GM18870 (cell line): ENCODE measurements around the gene PRPSAP2.

Experiments
- ATAC-seq: cut with Tn5 transposase; IDR thresholded peaks from one replicate; pipeline ENCODE4 v1.9.1; 2021; ENCODE audit warnings: moderate library complexity; ENCODE audit not compliant: unreplicated experiment

The PRPSAP2 gene

GRCh38 chr17:18977646-18978045 is 119.7 kb downstream of the PRPSAP2 start:
- ATAC-seq, result no peak

GRCh38 chr17:18978050-18978449 is 120.1 kb downstream of the PRPSAP2 start:
- ATAC-seq, result no peak

GRCh38 chr17:18978655-18979054 is 120.7 kb downstream of the PRPSAP2 start:
- ATAC-seq, result no peak
